PC-9 (cell line): ENCODE measurements around the gene FAM111A. TPM values are rescaled to one million over a fixed set of nuclear protein-coding genes. Genes with fewer than 3 reads are reported as not detected.

Experiments used
- BruUV-seq: library from RNA; stranded (reverse); fragments of 400-500 nt; replicated peaks from 2 replicates; lab custom pipeline; 2021; lab: Mats Ljungman, UMichigan
- CTCF ChIA-PET: fragments of 300-600 bp; sonication (Branson Sonifier 250); formaldehyde crosslinking; loops from one replicate; lab custom pipeline; 2022; ENCODE audit warnings: antibody characterized with exemption; lab: Charles Lee
- POLR2A ChIA-PET: fragments of 300-600 bp; sonication (Branson Sonifier 250); formaldehyde crosslinking; loops from one replicate; lab custom pipeline; 2022; ENCODE audit warnings: antibody characterized with exemption; ENCODE audit not compliant: unreplicated experiment; lab: Charles Lee
- DNase-seq, 2 experiments: peaks; one replicate each; pipeline versions ENCODE4 v3.0.0 to v3.0.0-alpha.2; 2015 to 2022; ENCODE audit warnings: mixed read lengths in 1 of 2
- H2AFZ ChIP-seq: fragments of 200-600 bp; sonication (generic); 2 replicates; pipeline ENCODE4 v1.8.1; 2017; ENCODE audit warnings: antibody characterized with exemption
- H3F3A ChIP-seq: fragments of 200-600 bp; sonication (generic); 2 replicates; pipeline ENCODE4 v1.8.1; 2017; ENCODE audit warnings: antibody characterized with exemption, mild to moderate bottlenecking, low read depth; ENCODE audit not compliant: insufficient read depth
- H3K27ac ChIP-seq: fragments of 200-600 bp; sonication (generic); 2 replicates; pipeline ENCODE4 v1.6.1; 2016; ENCODE audit warnings: mixed run types
- H3K27me3 ChIP-seq: fragments of 200-600 bp; sonication (generic); 2 replicates; pipeline ENCODE4 v1.6.1; 2016; ENCODE audit warnings: low read depth, mixed run types; ENCODE audit not compliant: insufficient read depth
- H3K36me3 ChIP-seq: fragments of 200-600 bp; sonication (generic); 2 replicates; pipeline ENCODE4 v1.6.1; 2016; ENCODE audit warnings: low read depth, mixed run types
- H3K4me1 ChIP-seq: fragments of 200-600 bp; sonication (generic); replicated peaks from 2 replicates; pipeline ENCODE4 v1.6.1; 2016; ENCODE audit warnings: mixed run types; ENCODE audit not compliant: insufficient read depth
- H3K4me2 ChIP-seq: fragments of 200-600 bp; sonication (generic); 2 replicates; pipeline ENCODE4 v1.6.1; 2017; ENCODE audit warnings: mixed run types
- H3K4me3 ChIP-seq: fragments of 200-600 bp; sonication (generic); 2 replicates; pipeline ENCODE4 v1.6.1; 2016; ENCODE audit warnings: mixed run types
- H3K79me2 ChIP-seq: fragments of 200-600 bp; sonication (generic); 2 replicates; pipeline ENCODE4 v1.6.1; 2017; ENCODE audit warnings: low read depth, mixed run types
- H3K9me2 ChIP-seq: fragments of 200-600 bp; sonication (generic); 2 replicates; pipeline ENCODE4 v1.8.1; 2017; ENCODE audit warnings: mild to moderate bottlenecking; ENCODE audit not compliant: insufficient read depth
- H3K9me3 ChIP-seq: fragments of 200-600 bp; sonication (generic); 2 replicates; pipeline ENCODE4 v1.8.1; 2016; ENCODE audit warnings: low read depth; ENCODE audit not compliant: insufficient read depth
- H4K20me1 ChIP-seq: fragments of 200-600 bp; sonication (generic); 2 replicates; pipeline ENCODE4 v1.8.1; 2017; ENCODE audit not compliant: insufficient read depth
- EZH2 ChIP-seq: fragments of 200-600 bp; sonication (generic); IDR thresholded peaks from 2 replicates; pipeline ENCODE4 v1.8.0; 2017; ENCODE audit warnings: antibody characterized with exemption, low read depth
- intact Hi-C: fragments of 100-400 bp; cut with micrococcal nuclease; formaldehyde crosslinking; loops from one replicate; pipeline ENCODE4 v1.10.0; 2022; ENCODE audit not compliant: unreplicated experiment
- total RNA-seq: library from RNA; stranded (reverse); gene quantifications from 2 replicates; pipeline ENCODE4 v1.2.3, GENCODE V29; 2021
- TF ChIP-seq, protein P1 (sequence below): fragments of 200-600 bp; sonication (generic); conservative IDR thresholded peaks from 2 replicates; pipeline ENCODE4 v1.6.1; 2017; ENCODE audit warnings: mixed run types, antibody characterized with exemption, mild to moderate bottlenecking, moderate library complexity

FAM111A gene
- total RNA-seq, 1 experiment from 2014 or later: 95.3 TPM

DNA sequence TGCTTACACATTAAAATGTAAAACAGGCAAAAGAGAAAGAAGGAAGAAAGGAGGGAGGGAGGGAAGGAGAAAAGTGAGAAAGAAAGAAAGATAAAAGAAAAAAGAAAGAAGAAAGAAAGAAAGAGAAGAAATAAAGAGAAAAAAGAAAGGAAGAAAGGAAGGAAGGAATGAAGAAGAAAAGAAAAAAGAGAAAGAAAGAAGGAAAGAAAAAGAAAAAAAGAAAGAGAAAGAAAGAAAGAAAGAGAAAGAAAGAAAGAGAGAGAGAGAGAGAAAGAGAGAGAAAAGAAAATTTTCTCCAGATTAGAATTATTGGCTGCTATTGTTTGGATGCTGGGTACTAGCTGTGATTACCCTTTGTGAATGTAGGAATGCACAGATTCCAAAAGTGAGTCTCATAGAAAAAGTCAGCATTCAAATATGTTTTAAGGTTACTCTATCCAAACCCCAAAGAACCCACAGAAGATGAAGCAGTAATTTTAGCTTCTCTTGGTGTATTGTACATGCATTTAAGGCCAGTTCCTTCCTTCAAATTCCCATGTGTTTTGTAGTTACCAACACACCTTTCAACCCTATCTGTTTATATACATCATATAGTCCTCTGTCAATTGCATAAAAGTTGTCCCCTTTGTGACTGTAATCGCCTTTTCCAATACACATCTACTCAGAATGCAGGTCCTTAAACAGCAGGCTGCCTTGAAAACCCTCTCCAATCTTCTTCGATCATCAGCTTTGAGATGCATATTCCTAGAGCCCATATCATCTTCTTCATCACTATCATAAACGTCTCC is 789 bp upstream of the FAM111A start:
- Histone ChIP-seq H4K20me1 (no peaks in the 10 kb centered on the region), H3K9me2 (no peaks in the 10 kb centered on the region; the same call in 1 of the 2 replicates), H3K27me3 (no peaks in the 10 kb centered on the region), H3F3A (peaks cover 29% of the 10 kb centered on the region), H3K79me2 (no peaks in the 10 kb centered on the region), H2AFZ (peak overlapping the region; percentile 81), H3K36me3 (peaks cover 6% of the 10 kb centered on the region; the same call in 1 of the 2 replicates), H3K9me3 (0 out of 2 replicates have a peak, but pooled peaks cover 2% of the 10 kb centered on the region), H3K4me3 (peak overlapping the region; percentile 72), H3K27ac (peak overlapping the region; percentile 61), H3K4me1 (peaks cover 37% of the 10 kb centered on the region), H3K4me2 (peak overlapping the region; percentile 78)
- POLR2A ChIA-PET: interaction anchor here (0.6 kb wide), 4 partner anchors 32 to 1475 kb away, joined by 3 to 5 read pairs (median 4); no protein-coding TSS in a partner anchor
- no peak for DNase-seq
- CTCF ChIA-PET: interaction anchor here (0.6 to 1.8 kb wide), 5 partner anchors 16 to 1648 kb away, joined by 3 to 11 read pairs (median 3); partner anchors contain the start of gene DTX4
- intact Hi-C loops: loop anchor here (1.0 to 10.0 kb wide), 5 partner anchors 31 to 1477 kb away; partner anchors contain the start of genes DTX4, FAM111B and ZDHHC5
- BruUV-seq: TSS peak; percentile 67
- no peak for TF ChIP-seq EZH2
- TF ChIP-seq, protein P1, sequence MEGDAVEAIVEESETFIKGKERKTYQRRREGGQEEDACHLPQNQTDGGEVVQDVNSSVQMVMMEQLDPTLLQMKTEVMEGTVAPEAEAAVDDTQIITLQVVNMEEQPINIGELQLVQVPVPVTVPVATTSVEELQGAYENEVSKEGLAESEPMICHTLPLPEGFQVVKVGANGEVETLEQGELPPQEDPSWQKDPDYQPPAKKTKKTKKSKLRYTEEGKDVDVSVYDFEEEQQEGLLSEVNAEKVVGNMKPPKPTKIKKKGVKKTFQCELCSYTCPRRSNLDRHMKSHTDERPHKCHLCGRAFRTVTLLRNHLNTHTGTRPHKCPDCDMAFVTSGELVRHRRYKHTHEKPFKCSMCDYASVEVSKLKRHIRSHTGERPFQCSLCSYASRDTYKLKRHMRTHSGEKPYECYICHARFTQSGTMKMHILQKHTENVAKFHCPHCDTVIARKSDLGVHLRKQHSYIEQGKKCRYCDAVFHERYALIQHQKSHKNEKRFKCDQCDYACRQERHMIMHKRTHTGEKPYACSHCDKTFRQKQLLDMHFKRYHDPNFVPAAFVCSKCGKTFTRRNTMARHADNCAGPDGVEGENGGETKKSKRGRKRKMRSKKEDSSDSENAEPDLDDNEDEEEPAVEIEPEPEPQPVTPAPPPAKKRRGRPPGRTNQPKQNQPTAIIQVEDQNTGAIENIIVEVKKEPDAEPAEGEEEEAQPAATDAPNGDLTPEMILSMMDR: no peak

DNA sequence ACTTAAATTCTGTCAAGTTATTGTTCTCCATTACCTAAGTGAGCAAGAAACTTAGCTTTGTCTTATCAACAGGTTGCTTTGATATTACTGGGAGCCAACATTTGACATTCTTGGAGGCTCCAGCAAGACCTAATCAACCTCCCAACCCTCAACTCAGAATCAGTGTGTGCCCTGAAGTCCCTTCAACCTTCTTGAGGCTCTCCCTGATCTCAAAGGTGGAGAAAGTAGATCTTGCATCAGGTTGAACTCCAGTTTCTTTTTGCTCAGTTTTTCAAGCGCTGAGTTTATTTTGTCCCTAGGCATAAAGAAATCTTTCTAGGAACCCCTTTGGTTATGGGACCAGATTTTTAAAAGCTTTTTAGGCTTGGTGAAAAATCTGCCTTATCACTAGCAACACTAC is 1.4 kb downstream of the FAM111A start:
- CTCF ChIA-PET: interaction anchor here (1.0 to 1.8 kb wide), 3 partner anchors 37 to 565 kb away, joined by 3 to 4 read pairs (median 4); partner anchors contain the start of genes FAM111B and ZFP91

More for the DNA sequence above, 1.4 kb downstream of the FAM111A start:
- TF ChIP-seq EZH2: no peak
- TF ChIP-seq, protein P1: no peak
- POLR2A ChIA-PET: interaction anchor here (0.7 kb wide), 2 partner anchors 35 to 151 kb away, joined by 4 to 5 read pairs; no protein-coding TSS in a partner anchor
- peaks cover 37% of the 10 kb centered on the region for H3K4me1 ChIP-seq
- H3K4me3 ChIP-seq: peak overlapping the region; percentile 72
- peak overlapping the region; percentile 84 for H2AFZ ChIP-seq
- intact Hi-C loops: loop anchor here (5.0 to 10.0 kb wide), 2 partner anchors 43 to 1479 kb away; partner anchors contain the start of gene ZDHHC5
- H3K27ac ChIP-seq: peak overlapping the region; percentile 10; the same call in 1 of the 2 replicates
- H3K27me3 ChIP-seq: no peaks in the 10 kb centered on the region
- 0 out of 2 replicates have a peak, but pooled peaks cover 2% of the 10 kb centered on the region for H3K9me3 ChIP-seq
- H4K20me1 ChIP-seq: no peaks in the 10 kb centered on the region
- peak overlapping the region; percentile 78 for H3K4me2 ChIP-seq
- no peaks in the 10 kb centered on the region; the same call in 1 of the 2 replicates for H3K9me2 ChIP-seq
- no peaks in the 10 kb centered on the region for H3K79me2 ChIP-seq
- H3F3A ChIP-seq: peaks cover 29% of the 10 kb centered on the region
- BruUV-seq: no TSS peak
- peaks cover 10% of the 10 kb centered on the region; the same call in 1 of the 2 replicates for H3K36me3 ChIP-seq
- DNase-seq: no peak
